HCT116 (cell line): ENCODE data around the gene AGL. TPM values are rescaled to one million over a fixed set of nuclear protein-coding genes. Genes with fewer than 3 reads are reported as not detected.

Source experiments
- ATAC-seq: fragments of 200-7000 bp; cut with Tn5 transposase; 2 replicates; pipeline ENCODE4 v1.9.1; 2020; ENCODE audit warnings: mild to moderate bottlenecking, moderate library complexity
- BruUV-seq: library from RNA; stranded (reverse); fragments of 400-500 nt; replicated peaks from 2 replicates; lab custom pipeline; 2021; lab: Mats Ljungman, UMichigan
- CTCF ChIA-PET: fragments of 300-600 bp; sonication (Branson Sonifier 250); formaldehyde crosslinking; loops from one replicate; lab custom pipeline; 2021; ENCODE audit warnings: antibody characterized with exemption; lab: Charles Lee
- POLR2A ChIA-PET: fragments of 300-600, 350-600 bp; sonication (Branson Sonifier 250); formaldehyde crosslinking; loops from one replicate; lab custom pipeline; 2021; ENCODE audit warnings: antibody characterized with exemption; lab: Charles Lee
- RAD21 ChIA-PET, 2 experiments: fragments of 300-600 bp; sonication (Branson Sonifier 250); formaldehyde crosslinking; loops; one replicate each; lab custom pipeline; 2023; ENCODE audit warnings: low total read pairs in 2 of 2; ENCODE audit not compliant: uncharacterized antibody in 2 of 2, unreplicated experiment in 2 of 2, low non-redundant PET in 1 of 2; lab: Charles Lee
- DNase-seq: peaks from one replicate; pipeline ENCODE4 v3.0.0-alpha.2; 2010; ENCODE audit warnings: low read depth, low spot score
- H2AFZ ChIP-seq: fragments of 200-600 bp; shearing (Covaris generic), sonication (generic); 2 replicates; pipeline ENCODE4 v1.6.1; 2017; ENCODE audit warnings: low read depth, mixed run types, mixed read lengths, antibody characterized with exemption, low read length; ENCODE audit not compliant: poor library complexity, severe bottlenecking
- H3K27ac ChIP-seq: 2 replicates; pipeline ENCODE4 v1.5.1; 2012; ENCODE audit warnings: low read depth, low read length
- H3K27me3 ChIP-seq: fragments of 200-600 bp; sonication (generic); 2 replicates; pipeline ENCODE4 v1.6.1; 2016; ENCODE audit warnings: mixed run types, low read length, mixed read lengths; ENCODE audit not compliant: insufficient read depth
- H3K36me3 ChIP-seq, 2 experiments: fragments of 200-500 bp in 1 of 2; fragments of 200-600 bp in 1 of 2; sonication (Bioruptor generic) in 1 of 2; sonication (generic) in 1 of 2; 2 replicates each; pipeline versions ENCODE4 v1.5.1 to v1.6.1; 2014 to 2016; ENCODE audit warnings: low read length in 2 of 2, inconsistent platforms in 1 of 2, mixed read lengths in 1 of 2, mixed run types in 1 of 2; ENCODE audit not compliant: insufficient read depth in 2 of 2, control insufficient read depth in 1 of 2
- H3K4me1 ChIP-seq, 2 experiments: fragments of 200-600 bp in 1 of 2; sonication (generic) in 1 of 2; 2 replicates each; pipeline versions ENCODE4 v1.5.1 to v1.6.1; 2012 to 2017; ENCODE audit warnings: low read length in 2 of 2, inconsistent platforms in 1 of 2, mild to moderate bottlenecking in 1 of 2, mixed read lengths in 1 of 2, mixed run types in 1 of 2, moderate library complexity in 1 of 2; ENCODE audit not compliant: insufficient read depth in 2 of 2, control insufficient read depth in 1 of 2
- H3K4me2 ChIP-seq: fragments of 200-600 bp; sonication (generic); 2 replicates; pipeline ENCODE4 v1.6.1; 2017; ENCODE audit warnings: mixed run types, low read length, mixed read lengths
- H3K4me3 ChIP-seq, 2 experiments: fragments of 200-600 bp in 1 of 2; sonication (generic) in 1 of 2; replicated peaks in 1 of 2; 2 replicates each; pipeline ENCODE4 v1.5.1; 2011 to 2016; ENCODE audit warnings: low read length in 2 of 2, control low read depth in 1 of 2, low read depth in 1 of 2, mild to moderate bottlenecking in 1 of 2, mixed read lengths in 1 of 2, mixed run types in 1 of 2
- H3K79me2 ChIP-seq: fragments of 200-600 bp; sonication (generic); 2 replicates; pipeline ENCODE4 v1.6.1; 2017; ENCODE audit warnings: mild to moderate bottlenecking, mixed run types, low read length, moderate library complexity, mixed read lengths; ENCODE audit not compliant: insufficient read depth
- H3K9ac ChIP-seq: fragments of 200-600 bp; sonication (generic); 2 replicates; pipeline ENCODE4 v1.6.1; 2016; ENCODE audit warnings: low read length, mixed read lengths
- H3K9me2 ChIP-seq: fragments of 200-600 bp; sonication (generic), shearing (Covaris generic); 2 replicates; pipeline ENCODE4 v1.6.1; 2017; ENCODE audit warnings: mixed run types, mild to moderate bottlenecking, moderate library complexity; ENCODE audit not compliant: insufficient read depth
- H3K9me3 ChIP-seq, 2 experiments: fragments of 200-500 bp in 1 of 2; fragments of 200-600 bp in 1 of 2; sonication (Bioruptor generic) in 1 of 2; sonication (generic) in 1 of 2; 2 replicates each; pipeline ENCODE4 v1.6.1; 2014 to 2017; ENCODE audit warnings: low read length in 2 of 2, mixed read lengths in 2 of 2, inconsistent platforms in 1 of 2, low read depth in 1 of 2, mild to moderate bottlenecking in 1 of 2, mixed run types in 1 of 2, moderate library complexity in 1 of 2; ENCODE audit not compliant: control insufficient read depth in 1 of 2, insufficient read depth in 1 of 2
- H4K20me1 ChIP-seq: fragments of 200-600 bp; sonication (generic), shearing (Covaris generic); 2 replicates; pipeline ENCODE4 v1.6.1; 2017; ENCODE audit warnings: mixed run types, mild to moderate bottlenecking, moderate library complexity; ENCODE audit not compliant: insufficient read depth
- ELF1 ChIP-seq: IDR thresholded peaks from 2 replicates; pipeline ENCODE4 v1.6.1; 2012; ENCODE audit warnings: low read depth, borderline replicate concordance
- EZH2phosphoT487 ChIP-seq: fragments of 200-600 bp; IDR thresholded peaks from 2 replicates; pipeline ENCODE4 v1.6.1; 2018; ENCODE audit warnings: antibody characterized with exemption, borderline replicate concordance
- POLR2AphosphoS5 ChIP-seq: IDR thresholded peaks from 2 replicates; pipeline ENCODE4 v1.6.1; 2011; ENCODE audit warnings: mild to moderate bottlenecking, low read depth, low read length, moderate library complexity
- RAD21 ChIP-seq: IDR thresholded peaks from 2 replicates; pipeline ENCODE4 v1.6.1; 2012; ENCODE audit warnings: low read depth, mild to moderate bottlenecking
- SP1 ChIP-seq: IDR thresholded peaks from 2 replicates; pipeline ENCODE4 v1.6.1; 2012; ENCODE audit warnings: low read depth
- ZFX ChIP-seq: fragments of 450-650 bp; IDR thresholded peaks from 2 replicates; pipeline ENCODE4 v1.6.1; 2017
- intact Hi-C: fragments of 100-400 bp; cut with micrococcal nuclease; formaldehyde crosslinking; loops from 2 replicates; pipeline ENCODE4 v1.10.0; 2022
- total RNA-seq: library from RNA; stranded (reverse); gene quantifications from one replicate; pipeline ENCODE4 v1.2.1, GENCODE V29; 2021; ENCODE audit not compliant: unreplicated experiment
- TF ChIP-seq, protein P1 (sequence below), 3 experiments: fragments of 200-600 bp in 1 of 3; sonication (generic) in 1 of 3; IDR thresholded peaks in 2 of 3; conservative IDR thresholded peaks in 1 of 3; 2 replicates each; pipeline ENCODE4 v1.5.1; 2012 to 2017; ENCODE audit warnings: low read depth in 2 of 3, low read length in 2 of 3, antibody characterized with exemption in 1 of 3, borderline replicate concordance in 1 of 3, control low read depth in 1 of 3, mild to moderate bottlenecking in 1 of 3, mixed read lengths in 1 of 3, mixed run types in 1 of 3, moderate library complexity in 1 of 3; ENCODE audit not compliant: insufficient read depth in 1 of 3
- TF ChIP-seq, protein P2 (sequence below): IDR thresholded peaks from 2 replicates; pipeline ENCODE4 v1.6.1; 2012
- TF ChIP-seq, protein P3 (sequence below): IDR thresholded peaks from 2 replicates; pipeline ENCODE4 v1.6.1; 2012

AGL gene
- total RNA-seq, 1 experiment from 2014 or later = 19.4 TPM

DNA sequence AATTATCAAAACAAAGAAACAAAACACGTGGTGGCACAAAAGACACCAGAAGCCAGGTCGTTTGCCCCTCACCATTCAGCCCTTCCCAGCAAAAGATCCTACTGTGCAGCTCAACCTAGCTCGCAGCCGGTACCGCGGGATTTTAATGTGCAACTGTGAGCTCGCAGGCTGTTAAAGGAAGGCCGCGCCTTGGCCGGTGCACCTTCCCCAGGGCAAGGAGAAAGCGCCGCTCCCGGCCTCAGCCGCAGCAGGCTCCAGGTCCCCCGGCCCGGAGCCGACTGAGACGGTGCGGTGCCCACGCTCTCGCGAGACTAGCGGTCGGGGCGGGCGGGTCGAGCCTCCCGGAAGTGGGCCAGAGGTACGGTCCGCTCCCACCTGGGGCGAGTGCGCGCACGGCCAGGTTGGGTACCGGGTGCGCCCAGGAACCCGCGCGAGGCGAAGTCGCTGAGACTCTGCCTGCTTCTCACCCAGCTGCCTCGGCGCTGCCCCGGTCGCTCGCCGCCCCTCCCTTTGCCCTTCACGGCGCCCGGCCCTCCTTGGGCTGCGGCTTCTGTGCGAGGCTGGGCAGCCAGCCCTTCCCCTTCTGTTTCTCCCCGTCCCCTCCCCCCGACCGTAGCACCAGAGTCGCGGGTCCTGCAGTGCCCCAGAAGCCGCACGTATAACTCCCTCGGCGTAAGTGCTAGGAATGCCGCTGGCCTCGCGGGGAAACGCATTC lies at the start of gene AGL (continued):
- TF ChIP-seq, protein P1, sequence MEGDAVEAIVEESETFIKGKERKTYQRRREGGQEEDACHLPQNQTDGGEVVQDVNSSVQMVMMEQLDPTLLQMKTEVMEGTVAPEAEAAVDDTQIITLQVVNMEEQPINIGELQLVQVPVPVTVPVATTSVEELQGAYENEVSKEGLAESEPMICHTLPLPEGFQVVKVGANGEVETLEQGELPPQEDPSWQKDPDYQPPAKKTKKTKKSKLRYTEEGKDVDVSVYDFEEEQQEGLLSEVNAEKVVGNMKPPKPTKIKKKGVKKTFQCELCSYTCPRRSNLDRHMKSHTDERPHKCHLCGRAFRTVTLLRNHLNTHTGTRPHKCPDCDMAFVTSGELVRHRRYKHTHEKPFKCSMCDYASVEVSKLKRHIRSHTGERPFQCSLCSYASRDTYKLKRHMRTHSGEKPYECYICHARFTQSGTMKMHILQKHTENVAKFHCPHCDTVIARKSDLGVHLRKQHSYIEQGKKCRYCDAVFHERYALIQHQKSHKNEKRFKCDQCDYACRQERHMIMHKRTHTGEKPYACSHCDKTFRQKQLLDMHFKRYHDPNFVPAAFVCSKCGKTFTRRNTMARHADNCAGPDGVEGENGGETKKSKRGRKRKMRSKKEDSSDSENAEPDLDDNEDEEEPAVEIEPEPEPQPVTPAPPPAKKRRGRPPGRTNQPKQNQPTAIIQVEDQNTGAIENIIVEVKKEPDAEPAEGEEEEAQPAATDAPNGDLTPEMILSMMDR (IDR thresholded peaks at IDR 0.05 in 2 of 3, conservative IDR thresholded peaks at IDR 0.05 in 1 of 3; ENCODE audit: borderline replicate concordance in 1 of 3, insufficient read depth in 1 of 3, low read depth in 2 of 3, low read length in 2 of 3) = no peak
- TF ChIP-seq POLR2AphosphoS5 (peak; percentile 95), EZH2phosphoT487 (no peak)

DNA sequence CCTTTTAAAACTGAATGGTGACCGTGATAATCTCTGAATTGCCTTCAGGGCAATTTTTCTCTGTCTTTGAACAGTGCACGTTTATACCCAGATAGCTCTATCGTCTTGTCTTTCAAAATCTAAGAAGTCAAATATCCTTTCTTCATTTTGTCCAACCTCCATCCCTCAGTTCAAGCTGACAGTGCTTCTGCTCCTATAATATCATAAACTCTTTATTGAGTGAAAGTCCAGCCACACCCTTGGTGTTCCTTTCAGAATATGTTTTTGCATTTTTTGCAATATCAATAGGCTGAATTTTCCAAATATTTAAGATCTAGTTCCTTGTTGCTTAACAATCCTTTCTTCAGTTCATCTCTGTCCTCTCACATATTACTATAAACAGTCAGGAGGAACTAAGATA lies 48.6 kb upstream of the AGL start:
- ATAC-seq = no peak
- no peak overlapping the region for H3K4me3 ChIP-seq
- no TSS peak for BruUV-seq

More for the DNA sequence above, 48.6 kb upstream of the AGL start:
- H3K9me3 ChIP-seq = no peaks in the 10 kb centered on the region
- H3K27ac ChIP-seq = no peak overlapping the region
- H4K20me1 ChIP-seq = no peaks in the 10 kb centered on the region
- RAD21 ChIA-PET = no interaction called here
- no peak overlapping the region for H2AFZ ChIP-seq
- no peaks in the 10 kb centered on the region for H3K79me2 ChIP-seq
- no peaks in the 10 kb centered on the region for H3K4me1 ChIP-seq
- intact Hi-C loops = no loop called here
- H3K27me3 ChIP-seq = no peaks in the 10 kb centered on the region
- no peak for DNase-seq
- H3K36me3 ChIP-seq = no peaks in the 10 kb centered on the region
- H3K4me2 ChIP-seq = no peak overlapping the region
- H3K9ac ChIP-seq = no peak overlapping the region
- CTCF ChIA-PET = no interaction called here
- POLR2A ChIA-PET = no interaction called here
- no peaks in the 10 kb centered on the region for H3K9me2 ChIP-seq
- TF ChIP-seq ZFX = no peak
- TF ChIP-seq, protein P2, sequence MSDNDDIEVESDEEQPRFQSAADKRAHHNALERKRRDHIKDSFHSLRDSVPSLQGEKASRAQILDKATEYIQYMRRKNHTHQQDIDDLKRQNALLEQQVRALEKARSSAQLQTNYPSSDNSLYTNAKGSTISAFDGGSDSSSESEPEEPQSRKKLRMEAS = no peak
- TF ChIP-seq POLR2AphosphoS5 = no peak
- no peak for TF ChIP-seq RAD21
- TF ChIP-seq SP1 = no peak
- no peak for TF ChIP-seq ELF1
- TF ChIP-seq, protein P3, sequence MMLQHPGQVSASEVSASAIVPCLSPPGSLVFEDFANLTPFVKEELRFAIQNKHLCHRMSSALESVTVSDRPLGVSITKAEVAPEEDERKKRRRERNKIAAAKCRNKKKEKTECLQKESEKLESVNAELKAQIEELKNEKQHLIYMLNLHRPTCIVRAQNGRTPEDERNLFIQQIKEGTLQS = no peak
